ENCODE data around the gene ESRRA. TPM values are rescaled to one million over a fixed set of nuclear protein-coding genes. Genes with fewer than 3 reads are reported as not detected.
A peak's percentile ranks its signal among the peaks of the same experiment; 100 is the strongest.

The ESRRA gene
- total and polyA plus RNA-seq, 10 of the 15 experiments (the other 5 are each of a cell fraction or from before 2014, with no cell fraction given) = 0.32 to 48.9 (median 12.6) TPM

GRCh38 chr11:64268893-64269539 lies 36.3 kb upstream of the ESRRA start:
- no peaks in the 10 kb centered on the region; a peak in 2 of 4 replicates for H3K36me3 ChIP-seq (ENCODE audit: control insufficient read depth in 2 of 2, insufficient read depth in 2 of 2, low read length in 1 of 2)
- no peaks in the 10 kb centered on the region for H4K20me1 ChIP-seq (ENCODE audit: control insufficient read depth, insufficient read depth)
- ATAC-seq (peak; percentile 59), DNase-seq (ENCODE audit: low read depth, low spot score) (no peak), FAIRE-seq (peak; percentile 13)
- no peaks in the 10 kb centered on the region for H3K9me3 ChIP-seq (replicated peaks; ENCODE audit: control insufficient read depth, insufficient read depth, low read length)
- in situ Hi-C loops (cut with MboI) (no loop called here), intact Hi-C loops (cut with micrococcal nuclease; ENCODE audit: unreplicated experiment) (loop anchor here (2.0 kb wide), 1 partner anchor 18 kb away; the partner anchor contains the start of gene PLCB3)
- peaks cover 19% of the 10 kb centered on the region for H3K79me2 ChIP-seq (ENCODE audit: control insufficient read depth, insufficient read depth, low read length)
- ChIA-PET CTCF (interaction anchor here (0.7 to 5.7 kb wide), 10 partner anchors 9 to 87 kb away, joined by 3 to 147 read pairs (median 6); partner anchors contain the start of genes BAD, CATSPERZ, FERMT3 and GPR137), SMC1A (ENCODE audit: uncharacterized antibody, unreplicated experiment) (interaction anchor here (0.7 to 4.6 kb wide), 6 partner anchors 19 to 86 kb away, joined by 3 to 32 read pairs (median 3); partner anchors contain the start of genes FERMT3, NUDT22 and TRPT1), RAD21 (ENCODE audit: unreplicated experiment) (interaction anchor here (0.8 to 4.3 kb wide), 6 partner anchors 17 to 63 kb away, joined by 3 to 56 read pairs (median 4); partner anchors contain the start of genes FERMT3, PPP1R14B, PRDX5 and TRMT112), POLR2A (interaction anchor here (0.7 to 6.3 kb wide), 11 partner anchors 14 to 85 kb away, joined by 3 to 92 read pairs (median 5); partner anchors contain the start of genes BAD, CATSPERZ, ESRRA and FERMT3)
- peaks cover 12% of the 10 kb centered on the region for H3K4me1 ChIP-seq (ENCODE audit: control insufficient read depth, insufficient read depth, low read length)
- H2AFZ ChIP-seq (ENCODE audit: control insufficient read depth, low read depth, low read length) = peak overlapping the region; percentile 46
- peak overlapping the region; percentile 88 for H3K4me3 ChIP-seq
- H3K27me3 ChIP-seq (replicated peaks in 1 of 2; ENCODE audit: control insufficient read depth in 2 of 2, insufficient read depth in 2 of 2, low read length in 1 of 2) = no peaks in the 10 kb centered on the region
- peak overlapping the region; percentile 97 for H3K9ac ChIP-seq (ENCODE audit: control insufficient read depth, insufficient read depth, low read length)
- WGBS (ENCODE audit: insufficient coverage, insufficient replicate concordance, low lambda C conversion rate, missing lambda C conversion rate) = 2% methylated on average over 34 of the region's 34 CpGs
- H3K27ac ChIP-seq (ENCODE audit: control insufficient read depth, insufficient read depth) = peak overlapping the region; percentile 81
- BruUV-seq (replicated peaks) = no TSS peak
- peak overlapping the region; percentile 100 for H3K4me2 ChIP-seq (ENCODE audit: control insufficient read depth, insufficient read depth)
- TF ChIP-seq MEF2B (IDR thresholded peaks at IDR 0.05; ENCODE audit: partially characterized antibody, poor library complexity, severe bottlenecking) (no peak), SMARCA5 (IDR thresholded peaks at IDR 0.05) (peak; percentile 96), RB1 (IDR thresholded peaks at IDR 0.05; ENCODE audit: borderline replicate concordance) (0 out of 2 replicates have a peak, but pooled peaks have one; percentile 5), BCL11A (IDR thresholded peaks at IDR 0.05; ENCODE audit: low read depth, low read length) (no peak), ZBTB40 (IDR thresholded peaks at IDR 0.05; ENCODE audit: borderline replicate concordance) (peak; percentile 46; the same call in 1 of the 2 replicates), GATAD2B (conservative IDR thresholded peaks at IDR 0.05; ENCODE audit: low read depth) (peak; percentile 32), MTA2 (IDR thresholded peaks at IDR 0.05; ENCODE audit: low read depth) (peak; percentile 20; the same call in 1 of the 2 replicates), HDGF (IDR thresholded peaks at IDR 0.05) (peak; percentile 70), ZNF622 (IDR thresholded peaks at IDR 0.05) (no peak), NBN (IDR thresholded peaks at IDR 0.05) (peak; percentile 38), ELK1 (IDR thresholded peaks at IDR 0.05; ENCODE audit: low read depth, low read length) (no peak), CTCF (IDR thresholded peaks at IDR 0.05 in 2 of 3, conservative IDR thresholded peaks at IDR 0.05 in 1 of 3; ENCODE audit: control insufficient read depth in 2 of 3, extremely low read depth in 1 of 3, insufficient read depth in 1 of 3, low read depth in 3 of 3, low read length in 3 of 3) (0 out of 6 replicates have a peak, but pooled peaks of 2 of the 3 experiments have one; percentile 3 to 6), IKZF1 (conservative IDR thresholded peaks at IDR 0.05) (peak; percentile 11; the same call in 1 of the 2 replicates), HSF1 (IDR thresholded peaks at IDR 0.05; ENCODE audit: low read depth, low read length) (no peak)
